LNCaP clone FGC (cell line): ENCODE data around the gene NOM1.

Experiments
- DNase-seq: peaks from one replicate; pipeline ENCODE4 v3.0.0-alpha.2; 2011; ENCODE audit warnings: low read depth
- H3K4me3 ChIP-seq: 2 replicates; pipeline ENCODE4 v1.5.1; 2011; ENCODE audit warnings: mild to moderate bottlenecking, low read depth, low read length, control low read depth
- TF ChIP-seq, protein P1 (sequence below): IDR thresholded peaks from 2 replicates; pipeline ENCODE4 v1.5.1; 2012; ENCODE audit warnings: mild to moderate bottlenecking; ENCODE audit not compliant: control insufficient read depth, insufficient read depth; ENCODE audit errors: extremely low read depth

NOM1 gene

DNA sequence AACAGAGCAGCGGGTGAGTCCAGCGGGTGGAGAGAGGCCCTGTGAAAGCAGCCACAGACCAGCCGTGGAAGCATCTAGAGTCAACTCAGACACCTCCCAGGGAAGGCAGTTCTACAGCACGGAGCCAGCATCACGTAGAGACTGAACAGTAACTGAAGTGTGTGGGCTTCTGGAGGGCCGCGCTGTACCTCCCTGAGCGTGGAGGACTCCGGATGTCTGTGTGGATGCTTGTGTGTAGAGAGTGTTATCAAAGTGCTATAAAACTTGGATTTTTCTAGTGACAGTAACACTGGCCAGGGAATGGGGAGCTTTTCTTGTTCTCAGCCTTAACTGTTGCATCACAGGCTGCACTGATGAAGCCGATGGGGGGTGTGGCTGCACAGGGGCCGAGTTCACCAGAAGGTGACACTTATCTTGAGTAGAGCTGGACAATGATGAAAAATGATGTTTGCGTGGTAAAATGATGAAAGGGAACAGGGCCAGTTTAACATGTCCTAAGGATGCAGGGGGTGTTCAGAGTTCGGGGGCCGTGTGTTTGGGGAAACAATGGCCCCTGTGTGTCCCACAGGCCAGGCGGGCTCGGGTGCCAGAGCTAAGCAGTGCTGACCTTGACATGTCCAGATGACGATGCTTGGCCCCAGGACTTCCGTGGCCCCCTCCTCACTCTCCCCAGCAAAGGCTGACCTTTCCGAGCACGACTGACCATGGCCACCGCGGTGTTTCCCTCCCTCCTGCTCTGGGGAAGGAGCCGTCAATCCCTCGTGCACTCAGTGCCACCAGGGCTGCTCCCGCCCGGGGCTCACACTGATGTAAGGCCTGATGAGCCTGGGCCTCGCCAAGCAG is 39.1 kb downstream of the NOM1 start:
- TF ChIP-seq, protein P1, sequence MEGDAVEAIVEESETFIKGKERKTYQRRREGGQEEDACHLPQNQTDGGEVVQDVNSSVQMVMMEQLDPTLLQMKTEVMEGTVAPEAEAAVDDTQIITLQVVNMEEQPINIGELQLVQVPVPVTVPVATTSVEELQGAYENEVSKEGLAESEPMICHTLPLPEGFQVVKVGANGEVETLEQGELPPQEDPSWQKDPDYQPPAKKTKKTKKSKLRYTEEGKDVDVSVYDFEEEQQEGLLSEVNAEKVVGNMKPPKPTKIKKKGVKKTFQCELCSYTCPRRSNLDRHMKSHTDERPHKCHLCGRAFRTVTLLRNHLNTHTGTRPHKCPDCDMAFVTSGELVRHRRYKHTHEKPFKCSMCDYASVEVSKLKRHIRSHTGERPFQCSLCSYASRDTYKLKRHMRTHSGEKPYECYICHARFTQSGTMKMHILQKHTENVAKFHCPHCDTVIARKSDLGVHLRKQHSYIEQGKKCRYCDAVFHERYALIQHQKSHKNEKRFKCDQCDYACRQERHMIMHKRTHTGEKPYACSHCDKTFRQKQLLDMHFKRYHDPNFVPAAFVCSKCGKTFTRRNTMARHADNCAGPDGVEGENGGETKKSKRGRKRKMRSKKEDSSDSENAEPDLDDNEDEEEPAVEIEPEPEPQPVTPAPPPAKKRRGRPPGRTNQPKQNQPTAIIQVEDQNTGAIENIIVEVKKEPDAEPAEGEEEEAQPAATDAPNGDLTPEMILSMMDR, result no peak
- no peak for DNase-seq
- H3K4me3 ChIP-seq, result no peak overlapping the region

- DNase-seq, result no peak
- no peak overlapping the region for H3K4me3 ChIP-seq
- TF ChIP-seq, protein P1, result no peak
Observed at GRCh38 chr7:156989766-156990535, 40.4 kb downstream of the NOM1 start.

DNA sequence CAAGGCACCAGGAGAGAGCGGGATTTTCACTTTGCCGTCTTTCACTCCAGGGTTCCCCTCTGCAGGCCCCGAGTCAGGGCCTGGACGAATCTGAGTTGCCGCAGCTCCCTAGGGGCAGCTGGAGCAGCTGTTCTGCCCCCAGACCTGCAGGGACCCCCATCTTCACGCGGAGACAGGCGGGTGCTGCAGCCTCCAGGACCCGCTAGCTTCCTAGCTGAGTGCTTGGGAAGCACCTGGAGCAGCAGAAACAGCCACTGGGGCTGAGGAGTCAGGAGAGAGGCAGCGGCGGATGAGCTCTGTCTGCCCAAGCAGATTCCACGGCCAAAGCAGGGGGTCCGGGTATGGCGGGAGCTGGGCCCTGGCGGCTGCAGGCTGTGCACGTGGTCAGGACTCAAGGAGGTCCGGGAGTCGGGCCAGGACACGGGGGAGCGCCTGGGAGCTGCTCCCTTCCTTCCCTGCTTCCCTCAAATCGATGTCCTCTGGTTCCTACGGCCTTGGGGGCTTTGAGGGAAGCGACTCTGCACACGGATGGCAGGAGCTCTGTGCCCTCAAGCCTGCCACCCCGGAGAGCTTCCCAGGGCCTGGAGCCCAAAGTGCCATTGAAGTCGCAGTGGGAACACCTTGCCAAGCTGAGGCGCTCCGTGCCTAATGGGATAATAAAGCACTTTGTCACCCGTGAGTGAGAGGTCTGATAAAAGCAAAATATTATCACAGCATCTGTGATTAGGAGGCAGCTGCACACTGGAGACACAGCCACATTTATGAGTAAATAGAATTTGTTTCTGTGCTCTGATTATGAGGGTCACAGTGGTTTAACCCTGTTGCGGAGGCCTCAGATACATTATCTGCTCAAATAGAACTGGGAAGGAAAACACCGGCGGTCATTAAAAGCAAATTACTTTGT is 43.8 kb downstream of the NOM1 start:
- TF ChIP-seq, protein P1, result no peak
- H3K4me3 ChIP-seq, result no peak overlapping the region
- no peak for DNase-seq

- DNase-seq, result no peak
- no peak overlapping the region for H3K4me3 ChIP-seq
- TF ChIP-seq, protein P1, result no peak
Observed at GRCh38 chr7:156993925-156994235, 44.4 kb downstream of the NOM1 start.

DNA sequence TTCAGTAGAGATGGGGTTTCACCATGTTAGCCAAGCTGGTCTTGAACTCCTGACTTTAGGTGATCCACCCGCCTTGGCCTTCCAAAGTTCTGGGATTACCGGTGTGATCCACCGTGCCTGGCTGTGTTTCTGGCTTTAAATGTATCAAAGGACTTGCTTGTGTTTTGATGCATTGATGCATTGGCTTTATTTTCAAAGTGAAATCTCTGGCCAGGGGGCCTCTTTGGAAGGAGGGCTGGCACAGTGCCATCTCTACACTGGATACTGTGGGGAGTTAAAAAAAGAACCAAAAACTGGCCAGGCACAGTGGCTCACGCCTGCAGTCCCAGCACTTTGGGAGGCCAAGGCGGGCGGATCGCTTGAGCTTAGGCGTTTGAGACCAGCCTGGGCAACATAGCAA is 44.9 kb downstream of the NOM1 start:
- TF ChIP-seq, protein P1, result no peak
- no peak overlapping the region for H3K4me3 ChIP-seq
- no peak for DNase-seq

DNA sequence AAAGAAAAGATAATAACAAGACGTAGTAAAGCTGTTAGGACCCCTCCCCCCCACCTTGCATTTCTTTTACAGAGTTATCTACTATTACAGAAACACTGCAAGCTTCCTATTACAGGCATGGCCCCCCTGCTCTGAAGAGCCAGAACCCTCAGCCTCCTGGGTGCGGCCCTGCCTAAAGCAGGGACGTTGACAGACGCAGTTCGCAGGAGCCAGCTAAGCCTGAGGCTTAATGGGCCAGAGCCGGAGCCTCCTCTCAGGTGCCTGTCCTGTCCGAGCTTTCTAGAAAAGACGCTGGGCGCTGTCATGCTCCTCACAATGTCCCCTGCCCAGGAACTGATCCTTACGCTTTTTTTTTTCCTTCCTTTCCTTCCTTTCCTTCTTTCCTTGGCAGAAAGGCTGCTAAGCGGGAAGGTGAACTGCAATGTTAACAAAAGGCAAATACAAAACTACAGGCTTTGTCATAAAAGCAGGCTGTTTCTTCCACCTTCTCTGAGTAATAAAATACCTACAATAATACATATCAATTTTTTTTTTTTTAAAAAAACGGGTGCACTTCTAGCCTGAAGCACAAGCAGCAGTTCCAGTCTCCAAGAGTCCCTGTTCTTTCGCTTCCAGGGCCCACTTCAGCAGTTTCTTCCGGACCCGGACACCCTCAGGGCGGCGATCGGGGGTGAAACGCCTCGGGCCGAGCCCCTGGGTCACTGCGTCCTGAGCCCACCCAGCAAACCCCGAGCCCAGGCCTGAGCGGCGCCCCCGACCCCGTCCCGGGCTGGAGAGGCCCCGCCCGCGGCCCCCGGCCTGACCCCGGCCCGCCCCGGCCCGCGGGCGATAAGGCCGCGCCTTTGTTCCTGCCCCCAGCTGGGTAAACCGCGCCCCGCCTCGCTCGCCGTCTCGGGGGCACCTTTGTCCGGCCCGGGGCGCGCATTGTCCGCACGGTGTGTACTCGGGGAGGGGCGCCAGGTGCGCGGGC is 49.8 kb downstream of the NOM1 start:
- DNase-seq, result no peak
- H3K4me3 ChIP-seq, result 0 out of 2 replicates have a peak overlapping the region, but pooled peaks have one; percentile 13
- TF ChIP-seq, protein P1, result no peak
